ENCODE results near the gene GNG14. TPM values are rescaled to one million over a fixed set of nuclear protein-coding genes. Genes with fewer than 3 reads are reported as not detected.
"Not testable (repeated sequence)": the region's sequence is repeated elsewhere in the genome, so short reads cannot be mapped to it uniquely, and the experiment has no call there.

GNG14 gene
- total RNA-seq, 1 donor from 2014 or later, result not detected

- Mint-ChIP-seq H3K9me3 (ENCODE audit: unreplicated experiment) (peaks cover 7% of the 10 kb centered on the region), H3K27ac (ENCODE audit: unreplicated experiment) (no peak overlapping the region), H3K27me3 (ENCODE audit: unreplicated experiment) (peaks cover 2% of the 10 kb centered on the region), H3K4me3 (ENCODE audit: unreplicated experiment) (no peak overlapping the region), H3K36me3 (ENCODE audit: unreplicated experiment) (no peaks in the 10 kb centered on the region), H3K4me1 (ENCODE audit: low read depth, unreplicated experiment) (no peaks in the 10 kb centered on the region)
- no peak for DNase-seq
- no peak for TF ChIP-seq CTCF (IDR thresholded peaks at IDR 0.05; ENCODE audit: partially characterized antibody, unreplicated experiment)
Measured at GRCh38 chr19:12694641-12695040, 6.8 kb downstream of the GNG14 start.

- no peak for TF ChIP-seq CTCF (IDR thresholded peaks at IDR 0.05; ENCODE audit: partially characterized antibody, unreplicated experiment)
- no peak for DNase-seq
- H3K27me3 Mint-ChIP-seq (ENCODE audit: unreplicated experiment), result peaks cover 2% of the 10 kb centered on the region
- H3K9me3 Mint-ChIP-seq (ENCODE audit: unreplicated experiment), result peaks cover 7% of the 10 kb centered on the region
- no peak overlapping the region for H3K27ac Mint-ChIP-seq (ENCODE audit: unreplicated experiment)
- H3K4me1 Mint-ChIP-seq (ENCODE audit: low read depth, unreplicated experiment), result no peaks in the 10 kb centered on the region
- no peak overlapping the region for H3K4me3 Mint-ChIP-seq (ENCODE audit: unreplicated experiment)
- no peaks in the 10 kb centered on the region for H3K36me3 Mint-ChIP-seq (ENCODE audit: unreplicated experiment)
Measured at GRCh38 chr19:12695096-12695495, 7.3 kb downstream of the GNG14 start.

- H3K27me3 Mint-ChIP-seq (ENCODE audit: unreplicated experiment), result peaks cover 2% of the 10 kb centered on the region
Measured at GRCh38 chr19:12695514-12695913, 7.7 kb downstream of the GNG14 start.

GRCh38 chr19:12695997-12696365 lies 8.2 kb downstream of the GNG14 start:
- Mint-ChIP-seq H3K4me1 (ENCODE audit: low read depth, unreplicated experiment) (no peaks in the 10 kb centered on the region), H3K27ac (ENCODE audit: unreplicated experiment) (no peak overlapping the region), H3K4me3 (ENCODE audit: unreplicated experiment) (peak overlapping the region; percentile 90), H3K36me3 (ENCODE audit: unreplicated experiment) (no peaks in the 10 kb centered on the region), H3K27me3 (ENCODE audit: unreplicated experiment) (peaks cover 2% of the 10 kb centered on the region), H3K9me3 (ENCODE audit: unreplicated experiment) (peaks cover 7% of the 10 kb centered on the region)
- DNase-seq, result no peak
- TF ChIP-seq CTCF (IDR thresholded peaks at IDR 0.05; ENCODE audit: partially characterized antibody, unreplicated experiment), result no peak

More at GRCh38 chr19:12695514-12695913, 7.7 kb downstream of the GNG14 start:
- TF ChIP-seq CTCF (IDR thresholded peaks at IDR 0.05; ENCODE audit: partially characterized antibody, unreplicated experiment), result no peak
- Mint-ChIP-seq H3K27ac (ENCODE audit: unreplicated experiment) (no peak overlapping the region), H3K9me3 (ENCODE audit: unreplicated experiment) (peaks cover 7% of the 10 kb centered on the region), H3K4me1 (ENCODE audit: low read depth, unreplicated experiment) (no peaks in the 10 kb centered on the region), H3K36me3 (ENCODE audit: unreplicated experiment) (no peaks in the 10 kb centered on the region), H3K4me3 (ENCODE audit: unreplicated experiment) (peak overlapping the region; percentile 73)
- no peak for DNase-seq

GRCh38 chr19:12696366-12697335 lies 8.9 kb downstream of the GNG14 start, which contains the start of gene FBXW9:
TSS of gene FBXW9 (minus strand) at chr19:12696631. CDS start at chr19:12696581, 50 bp downstream.
- Mint-ChIP-seq H3K27ac (ENCODE audit: unreplicated experiment) (peak within 1 kb of the TSS; percentile 88), H3K9me3 (ENCODE audit: unreplicated experiment) (peaks cover 7% of the 10 kb centered on the region), H3K36me3 (ENCODE audit: unreplicated experiment) (no peaks in the 10 kb centered on the region), H3K4me1 (ENCODE audit: low read depth, unreplicated experiment) (no peaks in the 10 kb centered on the region), H3K4me3 (ENCODE audit: unreplicated experiment) (peak within 1 kb of the TSS; percentile 90), H3K27me3 (ENCODE audit: unreplicated experiment) (peaks cover 2% of the 10 kb centered on the region)
- TF ChIP-seq CTCF (IDR thresholded peaks at IDR 0.05; ENCODE audit: partially characterized antibody, unreplicated experiment), result no peak
- DNase-seq, result peak; percentile 98

GRCh38 chr19:12697425-12697824 lies 9.6 kb downstream of the GNG14 start:
- H3K9me3 Mint-ChIP-seq (ENCODE audit: unreplicated experiment); H3K27ac Mint-ChIP-seq (ENCODE audit: unreplicated experiment); H3K4me3 Mint-ChIP-seq (ENCODE audit: unreplicated experiment): not testable (repeated sequence)

More at GRCh38 chr19:12697425-12697824, 9.6 kb downstream of the GNG14 start:
- H3K27me3 Mint-ChIP-seq (ENCODE audit: unreplicated experiment); H3K36me3 Mint-ChIP-seq (ENCODE audit: unreplicated experiment); DNase-seq; H3K4me1 Mint-ChIP-seq (ENCODE audit: low read depth, unreplicated experiment): not testable (repeated sequence)
